GM12891 (cell line): ENCODE data around the gene NDUFB11.

Experiments
- DNase-seq: peaks from one replicate; pipeline ENCODE4 v3.0.0; 2011; ENCODE audit warnings: low spot score; ENCODE audit not compliant: insufficient read length
- FAIRE-seq: peaks from 2 replicates; lab custom pipeline; 2011; peaks lifted over from hg19 to GRCh38; lab: Jason Lieb, UNC
- PAX5 ChIP-seq: IDR thresholded peaks from 2 replicates; pipeline ENCODE4 v1.6.1; 2011; ENCODE audit warnings: low read length, moderate library complexity, mild to moderate bottlenecking; ENCODE audit not compliant: insufficient read depth, severe bottlenecking
- POLR2A ChIP-seq: IDR thresholded peaks from 2 replicates; pipeline ENCODE4 v1.6.1; 2011; ENCODE audit warnings: low read depth, low read length, control low read depth
- POLR2AphosphoS5 ChIP-seq: IDR thresholded peaks from 2 replicates; pipeline ENCODE4 v1.6.1; 2011; ENCODE audit warnings: low read depth, low read length, control low read depth
- POU2F2 ChIP-seq: IDR thresholded peaks from 2 replicates; pipeline ENCODE4 v1.6.1; 2011; ENCODE audit warnings: low read depth, mild to moderate bottlenecking, control low read depth, low read length, moderate library complexity
- SPI1 ChIP-seq: IDR thresholded peaks from 2 replicates; pipeline ENCODE4 v1.6.1; 2011; ENCODE audit warnings: low read depth, low read length, control low read depth
- TAF1 ChIP-seq: IDR thresholded peaks from 2 replicates; pipeline ENCODE4 v1.6.1; 2011; ENCODE audit warnings: low read depth, low read length, control low read depth

Gene NDUFB11

GRCh38 chrX:47174846-47175587 lies 30.5 kb upstream of the NDUFB11 start:
- TF ChIP-seq TAF1: no peak
- no peak for TF ChIP-seq POLR2AphosphoS5
- TF ChIP-seq SPI1: no peak
- no peak for TF ChIP-seq POLR2A
- TF ChIP-seq PAX5: no peak
- TF ChIP-seq POU2F2: no peak
- FAIRE-seq (no peak), DNase-seq (no peak)

- FAIRE-seq (no peak), DNase-seq (no peak)
- no peak for TF ChIP-seq POU2F2
- no peak for TF ChIP-seq POLR2A
- no peak for TF ChIP-seq SPI1
- no peak for TF ChIP-seq POLR2AphosphoS5
- no peak for TF ChIP-seq PAX5
- TF ChIP-seq TAF1: no peak
Observed at GRCh38 chrX:47174376-47174775, 29.9 kb upstream of the NDUFB11 start.

GRCh38 chrX:47172971-47173792 lies 28.7 kb upstream of the NDUFB11 start:
- DNase-seq (no peak), FAIRE-seq (no peak)
- TF ChIP-seq SPI1: no peak
- TF ChIP-seq POLR2AphosphoS5: no peak
- TF ChIP-seq PAX5: no peak
- TF ChIP-seq TAF1: no peak
- TF ChIP-seq POLR2A: no peak
- no peak for TF ChIP-seq POU2F2

- TF ChIP-seq POU2F2 (no peak), POLR2AphosphoS5 (no peak), SPI1 (no peak), POLR2A (no peak), PAX5 (no peak), TAF1 (no peak)
- no peak for DNase-seq
- no peak for FAIRE-seq
Observed at GRCh38 chrX:47172549-47172948, 28.0 kb upstream of the NDUFB11 start.

GRCh38 chrX:47171996-47172395 lies 27.5 kb upstream of the NDUFB11 start:
- FAIRE-seq: peak; percentile 26
- TF ChIP-seq SPI1 (no peak), POLR2AphosphoS5 (no peak), POLR2A (no peak)
- no peak for DNase-seq

GRCh38 chrX:47170861-47171692 lies 26.6 kb upstream of the NDUFB11 start:
- no peak for FAIRE-seq
- no peak for DNase-seq
- no peak for TF ChIP-seq SPI1
- TF ChIP-seq POLR2AphosphoS5: no peak
- no peak for TF ChIP-seq PAX5
- no peak for TF ChIP-seq POU2F2
- TF ChIP-seq POLR2A: no peak
- no peak for TF ChIP-seq TAF1

GRCh38 chrX:47169726-47170515 lies 25.4 kb upstream of the NDUFB11 start:
- no peak for TF ChIP-seq SPI1
- TF ChIP-seq POLR2A: no peak
- no peak for TF ChIP-seq TAF1
- TF ChIP-seq POU2F2: no peak
- no peak for TF ChIP-seq POLR2AphosphoS5
- TF ChIP-seq PAX5: no peak
- no peak for FAIRE-seq
- no peak for DNase-seq

GRCh38 chrX:47169273-47169672 lies 24.8 kb upstream of the NDUFB11 start:
- FAIRE-seq (no peak), DNase-seq (no peak)
- TF ChIP-seq TAF1 (no peak), PAX5 (no peak), POU2F2 (no peak), SPI1 (no peak), POLR2A (no peak), POLR2AphosphoS5 (no peak)
